Measurements from ENCODE around the gene PAXIP1. TPM values are rescaled to one million over a fixed set of nuclear protein-coding genes. Genes with fewer than 3 reads are reported as not detected.

Gene PAXIP1
- total RNA-seq, 1 donor from 2014 or later, result 9.4 TPM

- Histone ChIP-seq H3K27me3 (ENCODE audit: control insufficient read depth, insufficient read depth, low read length) (no peaks in the 10 kb centered on the region), H3K4me3 (ENCODE audit: low read depth, low read length) (no peak overlapping the region), H3K36me3 (ENCODE audit: control insufficient read depth, insufficient read depth, low read length) (peaks cover 3% of the 10 kb centered on the region)
- DNase-seq (ENCODE audit: low read depth), result no peak
- no peak for TF ChIP-seq CTCF (IDR thresholded peaks at IDR 0.05; ENCODE audit: insufficient read depth, low read length, poor library complexity, severe bottlenecking)
Measured at GRCh38 chr7:154968336-154969001, 34.5 kb downstream of the PAXIP1 start.

GRCh38 chr7:154967401-154967955 is 35.4 kb downstream of the PAXIP1 start:
- no peak for DNase-seq (ENCODE audit: low read depth)
- Histone ChIP-seq H3K27me3 (ENCODE audit: control insufficient read depth, insufficient read depth, low read length) (no peaks in the 10 kb centered on the region), H3K36me3 (ENCODE audit: control insufficient read depth, insufficient read depth, low read length) (peaks cover 3% of the 10 kb centered on the region), H3K4me3 (ENCODE audit: low read depth, low read length) (no peak overlapping the region)
- TF ChIP-seq CTCF (IDR thresholded peaks at IDR 0.05; ENCODE audit: insufficient read depth, low read length, poor library complexity, severe bottlenecking), result no peak

- peaks cover 3% of the 10 kb centered on the region for H3K36me3 ChIP-seq (ENCODE audit: control insufficient read depth, insufficient read depth, low read length)
Measured at GRCh38 chr7:154965014-154965413, 37.9 kb downstream of the PAXIP1 start.

GRCh38 chr7:154960063-154960790 is 42.7 kb downstream of the PAXIP1 start:
- Histone ChIP-seq H3K4me3 (ENCODE audit: low read depth, low read length) (no peak overlapping the region), H3K36me3 (ENCODE audit: control insufficient read depth, insufficient read depth, low read length) (peaks cover 3% of the 10 kb centered on the region), H3K27me3 (ENCODE audit: control insufficient read depth, insufficient read depth, low read length) (no peaks in the 10 kb centered on the region)
- no peak for TF ChIP-seq CTCF (IDR thresholded peaks at IDR 0.05; ENCODE audit: insufficient read depth, low read length, poor library complexity, severe bottlenecking)
- DNase-seq (ENCODE audit: low read depth), result no peak

More at GRCh38 chr7:154965014-154965413, 37.9 kb downstream of the PAXIP1 start:
- DNase-seq (ENCODE audit: low read depth), result no peak
- no peaks in the 10 kb centered on the region for H3K27me3 ChIP-seq (ENCODE audit: control insufficient read depth, insufficient read depth, low read length)
- no peak overlapping the region for H3K4me3 ChIP-seq (ENCODE audit: low read depth, low read length)
- no peak for TF ChIP-seq CTCF (IDR thresholded peaks at IDR 0.05; ENCODE audit: insufficient read depth, low read length, poor library complexity, severe bottlenecking)

- no peaks in the 10 kb centered on the region for H3K27me3 ChIP-seq (ENCODE audit: control insufficient read depth, insufficient read depth, low read length)
- no peak overlapping the region for H3K4me3 ChIP-seq (ENCODE audit: low read depth, low read length)
- peaks cover 1% of the 10 kb centered on the region for H3K36me3 ChIP-seq (ENCODE audit: control insufficient read depth, insufficient read depth, low read length)
- no peak for DNase-seq (ENCODE audit: low read depth)
- TF ChIP-seq CTCF (IDR thresholded peaks at IDR 0.05; ENCODE audit: insufficient read depth, low read length, poor library complexity, severe bottlenecking), result no peak
Measured at GRCh38 chr7:154956427-154956826, 46.5 kb downstream of the PAXIP1 start.
